ENCODE data around the gene OR2AE1. TPM values are rescaled to one million over a fixed set of nuclear protein-coding genes. Genes with fewer than 3 reads are reported as not detected.
"Not testable (repeated sequence)": the region's sequence is repeated elsewhere in the genome, so short reads cannot be mapped to it uniquely, and the experiment has no call there.

OR2AE1 gene
- total and polyA plus RNA-seq, 2 donors from 2014 or later = not detected

DNA sequence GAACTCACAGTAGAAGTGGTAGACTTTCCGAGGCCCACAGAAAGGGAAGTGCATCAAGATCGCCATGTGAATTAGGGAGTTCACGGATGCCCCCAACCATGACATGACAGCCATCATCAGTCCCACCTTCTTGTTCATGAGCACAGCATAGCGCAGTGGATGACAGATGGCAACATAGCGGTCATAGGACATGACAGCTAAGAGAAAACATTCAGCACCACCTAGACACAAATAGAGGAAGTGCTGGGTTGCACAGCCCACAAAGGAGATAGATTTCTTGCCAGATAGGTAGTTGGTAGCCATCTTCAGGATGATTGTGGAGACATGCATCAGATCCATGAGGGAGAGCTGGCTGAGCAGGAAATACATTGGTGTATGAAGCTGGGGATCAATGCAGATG lies 342 bp downstream of the OR2AE1 start:
- TF ChIP-seq, protein P1, sequence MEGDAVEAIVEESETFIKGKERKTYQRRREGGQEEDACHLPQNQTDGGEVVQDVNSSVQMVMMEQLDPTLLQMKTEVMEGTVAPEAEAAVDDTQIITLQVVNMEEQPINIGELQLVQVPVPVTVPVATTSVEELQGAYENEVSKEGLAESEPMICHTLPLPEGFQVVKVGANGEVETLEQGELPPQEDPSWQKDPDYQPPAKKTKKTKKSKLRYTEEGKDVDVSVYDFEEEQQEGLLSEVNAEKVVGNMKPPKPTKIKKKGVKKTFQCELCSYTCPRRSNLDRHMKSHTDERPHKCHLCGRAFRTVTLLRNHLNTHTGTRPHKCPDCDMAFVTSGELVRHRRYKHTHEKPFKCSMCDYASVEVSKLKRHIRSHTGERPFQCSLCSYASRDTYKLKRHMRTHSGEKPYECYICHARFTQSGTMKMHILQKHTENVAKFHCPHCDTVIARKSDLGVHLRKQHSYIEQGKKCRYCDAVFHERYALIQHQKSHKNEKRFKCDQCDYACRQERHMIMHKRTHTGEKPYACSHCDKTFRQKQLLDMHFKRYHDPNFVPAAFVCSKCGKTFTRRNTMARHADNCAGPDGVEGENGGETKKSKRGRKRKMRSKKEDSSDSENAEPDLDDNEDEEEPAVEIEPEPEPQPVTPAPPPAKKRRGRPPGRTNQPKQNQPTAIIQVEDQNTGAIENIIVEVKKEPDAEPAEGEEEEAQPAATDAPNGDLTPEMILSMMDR (IDR thresholded peaks at IDR 0.05; ENCODE audit: borderline replicate concordance, extremely low read depth, insufficient read depth) = no peak
- FAIRE-seq = no peak
- Histone ChIP-seq H3K9me3 (ENCODE audit: control insufficient read depth in 2 of 3, insufficient read depth in 1 of 3, low read length in 3 of 3) (no peaks in the 10 kb centered on the region), H3K27me3 (ENCODE audit: control insufficient read depth, insufficient read depth, low read length) (no peaks in the 10 kb centered on the region), H3K27ac (ENCODE audit: low read depth in 2 of 2, low read length in 2 of 2) (no peak overlapping the region), H3K9ac (ENCODE audit: low read length in 3 of 3) (no peak overlapping the region), H3K36me3 (ENCODE audit: control insufficient read depth in 2 of 3, insufficient read depth in 3 of 3, low read length in 3 of 3) (no peaks in the 10 kb centered on the region), H3K4me1 (ENCODE audit: control insufficient read depth in 2 of 3, insufficient read depth in 2 of 3, low read depth in 1 of 3, low read length in 3 of 3) (no peaks in the 10 kb centered on the region), H3K4me3 (ENCODE audit: low read length in 3 of 3) (no peak overlapping the region)
- DNase-seq = no peak
- intact Hi-C loops (cut with DNase I) = no loop called here

DNA sequence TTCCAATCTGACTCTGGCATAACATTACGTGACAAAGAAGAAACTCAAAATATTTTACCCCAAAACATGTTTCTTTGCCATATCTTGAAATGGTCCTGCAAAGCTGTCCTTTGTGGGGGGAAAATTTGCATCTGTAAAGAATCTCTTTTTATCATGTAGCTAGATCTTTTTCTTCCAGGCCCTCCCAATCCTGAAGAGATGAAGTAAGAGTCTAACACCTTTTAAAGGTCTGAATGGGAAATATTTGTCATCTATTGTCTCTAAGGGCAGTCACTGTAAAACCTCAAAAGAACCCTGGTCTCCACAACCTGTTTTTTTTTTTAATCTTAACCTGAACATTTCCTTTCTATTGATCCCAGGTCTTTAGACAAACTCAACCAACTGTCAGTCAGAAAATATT lies 8.6 kb downstream of the OR2AE1 start:
- no peak overlapping the region for H3K9ac ChIP-seq (ENCODE audit: low read length in 3 of 3)
- TF ChIP-seq, protein P1 (IDR thresholded peaks at IDR 0.05; ENCODE audit: borderline replicate concordance, extremely low read depth, insufficient read depth) = no peak
- no peak for DNase-seq
- H3K4me1 ChIP-seq (ENCODE audit: control insufficient read depth in 2 of 3, insufficient read depth in 2 of 3, low read depth in 1 of 3, low read length in 3 of 3) = no peaks in the 10 kb centered on the region
- H3K27ac ChIP-seq (ENCODE audit: low read depth in 2 of 2, low read length in 2 of 2) = no peak overlapping the region
- peaks cover 0 to 6% (median 4%) of the 10 kb centered on the region in 3 donors for H3K9me3 ChIP-seq (ENCODE audit: control insufficient read depth in 2 of 3, insufficient read depth in 1 of 3, low read length in 3 of 3)
- no peak for FAIRE-seq
- no peaks in the 10 kb centered on the region for H3K36me3 ChIP-seq (ENCODE audit: control insufficient read depth in 2 of 3, insufficient read depth in 3 of 3, low read length in 3 of 3)
- intact Hi-C loops (cut with DNase I) = no loop called here
- no peaks in the 10 kb centered on the region for H3K27me3 ChIP-seq (ENCODE audit: control insufficient read depth, insufficient read depth, low read length)
- no peak overlapping the region for H3K4me3 ChIP-seq (ENCODE audit: low read length in 3 of 3)

DNA sequence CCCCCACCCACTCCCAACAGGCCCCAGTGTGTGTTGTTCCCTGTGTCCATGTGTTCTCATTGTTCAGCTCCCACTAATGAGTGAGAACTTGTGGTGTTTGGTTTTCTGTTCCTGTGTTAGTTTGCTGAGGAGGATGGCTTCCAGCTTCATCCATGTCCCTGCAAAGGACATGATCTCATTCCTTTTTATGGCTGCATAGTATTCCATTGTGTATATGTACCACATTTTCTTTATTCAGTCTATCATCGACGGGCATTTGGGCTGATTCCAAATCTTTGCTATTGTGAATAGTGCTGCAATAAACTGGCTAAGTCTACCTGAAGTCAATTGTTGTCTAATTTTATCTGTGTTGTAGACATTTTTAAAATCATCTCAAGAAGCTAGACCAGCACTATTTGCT lies 9.4 kb downstream of the OR2AE1 start:
- not testable (repeated sequence) for DNase-seq

DNA sequence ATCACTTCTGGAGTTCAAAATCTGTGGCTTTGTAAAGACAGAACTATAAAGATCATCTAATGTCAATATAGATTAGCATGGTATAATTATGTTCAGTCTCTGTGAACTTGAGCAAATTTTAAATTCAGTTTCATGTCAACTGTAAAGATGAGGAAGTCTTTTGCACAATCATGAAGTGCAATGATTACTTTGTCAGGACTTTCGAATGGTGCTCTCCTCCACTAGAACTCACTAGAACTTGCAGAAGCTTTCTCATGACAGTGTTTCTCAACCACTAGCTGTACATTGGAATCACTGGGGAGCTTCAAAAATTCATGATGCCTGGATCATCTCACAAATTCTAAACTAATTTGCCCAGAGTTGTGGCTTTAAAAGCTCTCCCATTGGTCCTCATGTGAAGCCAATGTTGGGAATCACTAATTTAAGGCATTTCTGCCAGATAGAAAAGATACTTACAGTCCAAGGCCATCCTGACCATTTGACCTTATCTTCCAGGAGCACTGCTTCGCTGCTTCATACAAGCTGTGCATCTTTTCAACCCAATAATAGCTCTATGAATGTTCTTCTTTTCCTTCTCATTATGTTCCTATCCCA lies 12.9 kb downstream of the OR2AE1 start:
- intact Hi-C loops (cut with DNase I) = no loop called here
- DNase-seq (no peak), FAIRE-seq (no peak)
- H3K9ac ChIP-seq (ENCODE audit: low read length in 3 of 3) = no peak overlapping the region
- no peak overlapping the region for H3K4me3 ChIP-seq (ENCODE audit: low read length in 3 of 3)
- peaks cover 0 to 6% (median 4%) of the 10 kb centered on the region in 3 donors for H3K9me3 ChIP-seq (ENCODE audit: control insufficient read depth in 2 of 3, insufficient read depth in 1 of 3, low read length in 3 of 3)
- TF ChIP-seq, protein P1 (IDR thresholded peaks at IDR 0.05; ENCODE audit: borderline replicate concordance, extremely low read depth, insufficient read depth) = no peak
- H3K36me3 ChIP-seq (ENCODE audit: control insufficient read depth in 2 of 3, insufficient read depth in 3 of 3, low read length in 3 of 3) = no peaks in the 10 kb centered on the region
- H3K27ac ChIP-seq (ENCODE audit: low read depth in 2 of 2, low read length in 2 of 2) = no peak overlapping the region
- peaks cover 0 to 2% (median 0%) of the 10 kb centered on the region in 3 donors for H3K4me1 ChIP-seq (ENCODE audit: control insufficient read depth in 2 of 3, insufficient read depth in 2 of 3, low read depth in 1 of 3, low read length in 3 of 3)
- no peaks in the 10 kb centered on the region for H3K27me3 ChIP-seq (ENCODE audit: control insufficient read depth, insufficient read depth, low read length)

More for the DNA sequence above, 9.4 kb downstream of the OR2AE1 start:
- H3K4me3 ChIP-seq (ENCODE audit: low read length in 3 of 3); H3K9ac ChIP-seq (ENCODE audit: low read length in 3 of 3); H3K27ac ChIP-seq (ENCODE audit: low read depth in 2 of 2, low read length in 2 of 2); H3K4me1 ChIP-seq (ENCODE audit: control insufficient read depth in 2 of 3, insufficient read depth in 2 of 3, low read depth in 1 of 3, low read length in 3 of 3); intact Hi-C loops (cut with DNase I); H3K27me3 ChIP-seq (ENCODE audit: control insufficient read depth, insufficient read depth, low read length); H3K36me3 ChIP-seq (ENCODE audit: control insufficient read depth in 2 of 3, insufficient read depth in 3 of 3, low read length in 3 of 3); FAIRE-seq; H3K9me3 ChIP-seq (ENCODE audit: control insufficient read depth in 2 of 3, insufficient read depth in 1 of 3, low read length in 3 of 3): not testable (repeated sequence)

All from kidney (tissue), 14 donors.